Sigmoid colon (tissue), 3 donors: ENCODE results near the gene ACAT1.

Source experiments
- POLR2A ChIP-seq, 2 donors: fragments of 450-650 bp; IDR thresholded peaks; one replicate each; pipeline ENCODE4 v1.6.1; 2016; ENCODE audit warnings: antibody characterized with exemption in 2 of 2, mild to moderate bottlenecking in 2 of 2, moderate library complexity in 2 of 2
- TF ChIP-seq, protein P1 (sequence below), 4 experiments: fragments of 450-650 bp in 3 of 4; fragments of 200-600 bp in 1 of 4; IDR thresholded peaks; one replicate each; pipeline ENCODE4 v1.5.1; 2016 to 2019; ENCODE audit warnings: antibody characterized with exemption in 4 of 4, mild to moderate bottlenecking in 3 of 4, moderate library complexity in 2 of 4

DNA sequence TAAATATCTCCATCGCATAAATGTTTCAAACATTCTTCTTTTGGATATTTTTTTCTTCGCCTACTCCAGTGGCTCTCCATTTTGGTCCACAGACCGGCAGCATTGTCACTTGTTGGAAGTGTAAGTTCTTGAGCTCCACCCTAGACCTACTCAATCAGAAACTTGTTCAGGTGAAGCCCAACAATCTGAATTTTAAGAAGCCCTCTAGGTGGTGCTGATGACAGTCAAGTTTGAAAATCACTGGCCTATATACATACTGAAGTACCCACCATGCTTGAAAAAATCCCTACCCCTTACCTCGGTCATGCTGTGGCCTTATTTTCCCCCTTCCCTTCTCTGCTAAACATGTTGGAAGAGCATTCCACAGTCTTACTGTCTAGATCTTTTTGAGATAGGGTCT, 10.2 kb upstream of the ACAT1 start:
- TF ChIP-seq, protein P1, sequence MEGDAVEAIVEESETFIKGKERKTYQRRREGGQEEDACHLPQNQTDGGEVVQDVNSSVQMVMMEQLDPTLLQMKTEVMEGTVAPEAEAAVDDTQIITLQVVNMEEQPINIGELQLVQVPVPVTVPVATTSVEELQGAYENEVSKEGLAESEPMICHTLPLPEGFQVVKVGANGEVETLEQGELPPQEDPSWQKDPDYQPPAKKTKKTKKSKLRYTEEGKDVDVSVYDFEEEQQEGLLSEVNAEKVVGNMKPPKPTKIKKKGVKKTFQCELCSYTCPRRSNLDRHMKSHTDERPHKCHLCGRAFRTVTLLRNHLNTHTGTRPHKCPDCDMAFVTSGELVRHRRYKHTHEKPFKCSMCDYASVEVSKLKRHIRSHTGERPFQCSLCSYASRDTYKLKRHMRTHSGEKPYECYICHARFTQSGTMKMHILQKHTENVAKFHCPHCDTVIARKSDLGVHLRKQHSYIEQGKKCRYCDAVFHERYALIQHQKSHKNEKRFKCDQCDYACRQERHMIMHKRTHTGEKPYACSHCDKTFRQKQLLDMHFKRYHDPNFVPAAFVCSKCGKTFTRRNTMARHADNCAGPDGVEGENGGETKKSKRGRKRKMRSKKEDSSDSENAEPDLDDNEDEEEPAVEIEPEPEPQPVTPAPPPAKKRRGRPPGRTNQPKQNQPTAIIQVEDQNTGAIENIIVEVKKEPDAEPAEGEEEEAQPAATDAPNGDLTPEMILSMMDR (IDR thresholded peaks at IDR 0.05) = no peak
- TF ChIP-seq POLR2A (IDR thresholded peaks at IDR 0.05) = no peak
